ENCODE data around the gene HRAS. TPM values are rescaled to one million over a fixed set of nuclear protein-coding genes. Genes with fewer than 3 reads are reported as not detected.
A peak's percentile ranks its signal among the peaks of the same experiment; 100 is the strongest.

HRAS gene
- total RNA-seq, 3 donors from 2014 or later = 41.4 to 50.6 (median 50.1) TPM

- intact Hi-C loops (cut with DNase I, micrococcal nuclease) = no loop called here
- DNase-seq = no peak
- H3K4me1 ChIP-seq (ENCODE audit: low read depth) = peaks cover 12% of the 10 kb centered on the region
- ATAC-seq = no peak
- no peak for TF ChIP-seq CTCF (IDR thresholded peaks at IDR 0.05)
- H3K9me3 ChIP-seq = no peaks in the 10 kb centered on the region
- H3K36me3 ChIP-seq (ENCODE audit: low read depth) = no peaks in the 10 kb centered on the region
- H3K4me3 ChIP-seq = no peak overlapping the region
Measured at GRCh38 chr11:530960-531831, 4.2 kb downstream of the HRAS start.

DNA sequence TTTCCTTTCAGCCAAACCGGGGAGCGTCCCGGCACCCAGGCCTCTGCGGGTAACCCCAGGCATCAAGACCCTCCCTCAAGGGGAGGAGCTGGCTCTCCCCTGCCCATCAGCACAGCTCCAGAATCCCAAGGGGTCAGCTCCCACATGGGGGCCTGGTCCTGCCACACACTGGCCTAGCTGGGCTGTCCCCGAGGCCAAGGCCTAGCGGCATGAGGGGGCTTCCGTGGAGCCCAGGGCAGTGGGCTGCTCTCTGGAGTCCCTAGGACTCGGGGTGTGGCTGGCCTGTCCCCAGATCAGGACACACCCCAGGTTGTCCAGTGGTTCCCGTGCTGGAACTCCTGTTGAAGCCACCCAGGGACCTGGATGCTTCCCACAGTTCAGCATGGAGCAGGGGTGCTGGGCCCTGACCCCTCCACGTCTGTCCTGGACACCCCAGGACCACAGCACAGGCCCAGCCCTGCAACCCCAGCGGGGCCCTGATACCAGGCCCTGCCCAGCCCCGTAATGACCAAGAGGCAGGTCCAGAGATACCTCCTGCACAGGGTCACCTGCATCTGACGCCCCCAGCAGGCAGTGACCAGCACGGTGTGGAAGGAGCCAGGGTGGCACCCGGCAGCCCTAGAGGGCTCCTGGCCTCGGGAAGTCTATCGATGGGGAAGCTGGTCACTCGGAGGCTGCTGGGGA is 5.5 kb downstream of the HRAS start:
- DNase-seq (peak in 1 of 3 donors; percentile 27), ATAC-seq (no peak)
- TF ChIP-seq CTCF (IDR thresholded peaks at IDR 0.05) = no peak
- H3K4me3 ChIP-seq = no peak overlapping the region
- intact Hi-C loops (cut with DNase I, micrococcal nuclease) = no loop called here
- peaks cover 12% of the 10 kb centered on the region for H3K4me1 ChIP-seq (ENCODE audit: low read depth)
- H3K9me3 ChIP-seq = no peaks in the 10 kb centered on the region
- no peaks in the 10 kb centered on the region for H3K36me3 ChIP-seq (ENCODE audit: low read depth)

DNA sequence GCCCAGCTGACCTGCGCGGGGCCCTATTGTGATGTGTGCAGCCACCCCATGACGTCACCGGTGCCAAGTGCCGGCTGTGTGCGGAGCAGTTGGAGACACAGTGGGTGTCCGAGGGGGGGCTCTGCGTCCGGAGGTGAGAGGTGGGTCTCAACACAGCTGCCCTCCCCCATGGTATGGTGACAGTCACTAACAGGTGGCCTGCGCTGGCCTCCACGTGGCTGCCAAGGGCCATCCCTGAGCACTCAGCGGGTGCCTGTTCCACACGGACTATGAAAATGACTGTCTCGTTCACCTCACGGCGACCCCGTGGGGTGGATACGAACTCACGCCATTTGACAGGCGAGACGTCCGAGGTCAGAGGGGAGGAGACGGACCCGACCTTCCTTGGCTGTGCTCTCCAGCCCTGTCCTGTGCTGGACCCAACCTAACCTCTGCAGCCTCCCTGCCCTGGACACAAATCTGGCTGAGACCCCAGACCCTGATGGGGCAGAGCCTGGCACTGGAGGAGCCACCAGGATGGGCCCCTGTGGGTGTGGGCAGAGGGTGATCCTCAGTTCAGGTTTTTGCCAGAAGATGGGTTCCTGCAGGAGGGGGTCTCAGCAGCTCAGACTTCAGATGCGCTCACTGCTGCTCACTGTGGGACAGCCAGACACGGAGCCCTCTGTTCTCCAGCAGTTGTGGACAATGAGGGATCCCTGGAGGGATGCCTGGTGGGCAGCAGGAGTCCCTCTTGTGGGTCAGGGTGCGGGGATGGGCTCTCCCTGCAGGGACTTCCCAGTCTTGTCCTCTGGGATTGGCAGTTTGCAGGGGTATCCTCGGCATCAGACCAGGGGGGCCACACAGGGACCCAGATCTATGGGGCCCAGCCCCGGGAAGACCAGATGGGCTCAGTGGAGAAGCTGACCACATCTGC is 6.3 kb downstream of the HRAS start:
- intact Hi-C loops (cut with DNase I, micrococcal nuclease) = no loop called here
- ATAC-seq (no peak), DNase-seq (peak in 1 of 3 donors; percentile 18)
- H3K9me3 ChIP-seq = no peaks in the 10 kb centered on the region
- no peak overlapping the region for H3K4me3 ChIP-seq
- H3K36me3 ChIP-seq (ENCODE audit: low read depth) = no peaks in the 10 kb centered on the region
- TF ChIP-seq CTCF (IDR thresholded peaks at IDR 0.05) = no peak
- H3K4me1 ChIP-seq (ENCODE audit: low read depth) = peaks cover 6% of the 10 kb centered on the region

DNA sequence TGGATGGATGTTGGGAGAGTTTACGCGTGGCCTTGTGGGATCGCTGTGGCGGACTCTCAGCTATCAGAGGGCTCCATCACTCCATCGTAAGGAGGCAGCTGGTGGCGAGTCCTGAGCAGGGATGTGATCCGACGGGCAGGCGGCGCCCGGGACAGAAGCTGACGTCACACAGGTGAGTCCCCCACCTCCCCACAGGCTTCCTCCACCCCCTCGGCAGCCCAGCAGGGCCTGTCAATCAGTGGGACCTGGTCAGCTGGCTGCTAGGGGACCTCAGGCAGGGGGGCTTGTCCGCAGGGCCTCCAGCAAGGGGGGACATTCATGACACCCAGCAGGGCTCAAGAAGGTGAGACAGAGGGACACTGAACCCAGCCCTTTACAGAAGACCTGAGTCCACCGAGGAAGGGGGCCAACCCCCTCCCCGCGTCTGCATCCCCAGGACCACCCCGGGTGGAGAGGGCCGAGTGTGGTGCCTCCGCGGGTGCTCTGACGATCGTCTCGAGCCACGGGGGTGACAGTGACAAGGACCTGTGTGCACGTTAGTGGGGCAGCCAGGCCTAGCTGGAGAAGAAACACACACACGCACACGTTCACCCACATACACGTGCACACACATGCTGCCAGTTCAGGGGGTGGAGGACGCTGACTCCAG is 7.1 kb downstream of the HRAS start:
- no peak for TF ChIP-seq CTCF (IDR thresholded peaks at IDR 0.05)
- ATAC-seq = no peak
- intact Hi-C loops (cut with DNase I, micrococcal nuclease) = no loop called here
- DNase-seq = peak in 1 of 3 donors; percentile 21
- Histone ChIP-seq H3K36me3 (ENCODE audit: low read depth) (no peaks in the 10 kb centered on the region), H3K4me3 (no peak overlapping the region), H3K9me3 (no peaks in the 10 kb centered on the region), H3K4me1 (ENCODE audit: low read depth) (no peaks in the 10 kb centered on the region)

DNA sequence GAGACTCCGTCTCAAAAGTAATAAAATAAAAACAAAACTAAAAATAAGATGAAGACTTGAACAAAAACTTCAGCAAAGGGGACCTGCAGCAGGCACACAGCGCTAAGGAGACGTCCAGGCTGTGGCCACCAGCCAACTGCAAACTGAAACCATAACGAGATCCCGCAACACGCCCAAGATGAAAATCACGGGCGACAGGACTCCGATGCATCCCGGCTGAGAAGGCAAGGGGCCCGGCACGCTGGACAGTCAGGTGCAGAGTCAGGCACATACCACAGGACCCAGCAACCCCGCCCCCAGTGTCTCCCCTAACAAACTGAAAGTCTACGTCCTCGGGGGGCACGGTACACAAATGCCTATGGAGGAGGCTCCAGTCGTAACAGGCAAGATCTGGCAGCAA is 9.2 kb downstream of the HRAS start:
- no peak for ATAC-seq
- peak in 1 of 3 donors; percentile 17 for DNase-seq
- Histone ChIP-seq H3K9me3 (no peaks in the 10 kb centered on the region), H3K4me3 (no peak overlapping the region), H3K36me3 (ENCODE audit: low read depth) (no peaks in the 10 kb centered on the region), H3K4me1 (ENCODE audit: low read depth) (no peaks in the 10 kb centered on the region)
- intact Hi-C loops (cut with DNase I, micrococcal nuclease) = no loop called here
- no peak for TF ChIP-seq CTCF (IDR thresholded peaks at IDR 0.05)

Data from mucosa of descending colon (tissue), 3 donors.